ENCODE data around the gene GATA3.

The GATA3 gene

GRCh38 chr10:8084799-8085198, 30.3 kb downstream of the GATA3 start:
- no peak for DNase-seq (ENCODE audit: low read depth)
- H3K4me3 ChIP-seq (ENCODE audit: low read depth, low read length), result no peak overlapping the region
- TF ChIP-seq, protein P1, sequence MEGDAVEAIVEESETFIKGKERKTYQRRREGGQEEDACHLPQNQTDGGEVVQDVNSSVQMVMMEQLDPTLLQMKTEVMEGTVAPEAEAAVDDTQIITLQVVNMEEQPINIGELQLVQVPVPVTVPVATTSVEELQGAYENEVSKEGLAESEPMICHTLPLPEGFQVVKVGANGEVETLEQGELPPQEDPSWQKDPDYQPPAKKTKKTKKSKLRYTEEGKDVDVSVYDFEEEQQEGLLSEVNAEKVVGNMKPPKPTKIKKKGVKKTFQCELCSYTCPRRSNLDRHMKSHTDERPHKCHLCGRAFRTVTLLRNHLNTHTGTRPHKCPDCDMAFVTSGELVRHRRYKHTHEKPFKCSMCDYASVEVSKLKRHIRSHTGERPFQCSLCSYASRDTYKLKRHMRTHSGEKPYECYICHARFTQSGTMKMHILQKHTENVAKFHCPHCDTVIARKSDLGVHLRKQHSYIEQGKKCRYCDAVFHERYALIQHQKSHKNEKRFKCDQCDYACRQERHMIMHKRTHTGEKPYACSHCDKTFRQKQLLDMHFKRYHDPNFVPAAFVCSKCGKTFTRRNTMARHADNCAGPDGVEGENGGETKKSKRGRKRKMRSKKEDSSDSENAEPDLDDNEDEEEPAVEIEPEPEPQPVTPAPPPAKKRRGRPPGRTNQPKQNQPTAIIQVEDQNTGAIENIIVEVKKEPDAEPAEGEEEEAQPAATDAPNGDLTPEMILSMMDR (IDR thresholded peaks at IDR 0.05; ENCODE audit: low read depth, low read length, missing control alignments), result no peak

DNA sequence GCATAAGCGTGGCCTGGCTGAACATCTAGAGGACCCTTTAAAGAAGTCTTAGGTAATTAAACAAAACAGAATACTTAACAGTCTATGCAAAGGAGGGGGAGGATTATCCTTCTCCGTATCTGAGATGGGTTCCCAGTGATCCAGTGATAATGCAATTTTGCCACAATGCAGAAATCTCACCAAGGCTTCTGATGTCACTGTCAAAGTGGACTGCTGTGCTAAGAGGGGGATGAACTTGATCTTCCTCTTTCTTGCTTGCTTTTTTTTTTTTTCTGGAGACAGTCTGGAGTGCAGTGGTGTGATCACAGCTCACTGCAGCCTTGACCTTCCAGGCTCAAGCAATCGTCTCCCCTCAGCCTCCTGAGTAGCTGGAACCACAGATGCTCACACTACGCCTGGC, 30.8 kb downstream of the GATA3 start:
- H3K4me3 ChIP-seq (ENCODE audit: low read depth, low read length), result no peak overlapping the region
- no peak for DNase-seq (ENCODE audit: low read depth)
- TF ChIP-seq, protein P1 (IDR thresholded peaks at IDR 0.05; ENCODE audit: low read depth, low read length, missing control alignments), result no peak

GRCh38 chr10:8086315-8086714, 31.8 kb downstream of the GATA3 start:
- TF ChIP-seq, protein P1 (IDR thresholded peaks at IDR 0.05; ENCODE audit: low read depth, low read length, missing control alignments), result no peak
- no peak for DNase-seq (ENCODE audit: low read depth)
- no peak overlapping the region for H3K4me3 ChIP-seq (ENCODE audit: low read depth, low read length)

DNA sequence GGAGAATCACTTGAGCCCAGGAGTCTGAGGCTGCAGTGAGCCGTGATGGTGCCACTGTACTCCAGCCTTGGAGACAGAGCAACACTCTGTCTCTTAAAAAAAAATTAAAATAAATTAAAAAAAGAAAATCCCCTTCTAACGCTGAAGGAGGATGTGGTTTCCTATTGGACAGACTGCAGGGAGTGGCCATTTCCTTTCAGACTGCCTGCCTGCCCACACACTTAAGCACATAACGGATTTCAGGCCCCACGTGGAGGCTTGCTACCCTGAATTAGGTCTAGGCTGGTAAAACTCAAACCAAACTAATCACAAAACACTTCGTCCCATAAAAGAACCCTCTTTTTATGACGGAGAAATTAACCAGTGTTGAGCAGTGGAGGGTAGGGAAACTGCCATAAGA, 34.0 kb downstream of the GATA3 start:
- TF ChIP-seq, protein P1 (IDR thresholded peaks at IDR 0.05; ENCODE audit: low read depth, low read length, missing control alignments), result no peak
- no peak overlapping the region for H3K4me3 ChIP-seq (ENCODE audit: low read depth, low read length)
- no peak for DNase-seq (ENCODE audit: low read depth)

DNA sequence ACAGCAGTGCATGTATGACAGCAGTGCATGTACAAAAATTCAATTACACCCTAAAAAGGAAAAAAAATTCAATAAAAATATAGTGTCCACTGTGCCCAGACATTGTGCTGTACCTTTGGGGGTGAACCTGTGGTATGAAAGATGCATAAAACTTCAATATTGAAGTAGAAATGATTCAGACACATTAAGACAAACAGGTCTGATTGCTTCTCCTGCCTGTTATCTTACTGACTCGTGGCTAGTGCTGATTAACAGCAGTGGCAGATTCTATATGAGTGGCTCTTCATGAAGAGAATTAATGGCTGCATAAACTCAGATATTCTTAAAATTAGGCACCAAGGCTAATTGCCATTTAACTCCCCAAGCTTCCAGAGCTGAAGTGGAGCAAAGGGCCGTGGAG, 37.9 kb downstream of the GATA3 start:
- H3K4me3 ChIP-seq (ENCODE audit: low read depth, low read length), result no peak overlapping the region
- TF ChIP-seq, protein P1 (IDR thresholded peaks at IDR 0.05; ENCODE audit: low read depth, low read length, missing control alignments), result no peak
- no peak for DNase-seq (ENCODE audit: low read depth)

DNA sequence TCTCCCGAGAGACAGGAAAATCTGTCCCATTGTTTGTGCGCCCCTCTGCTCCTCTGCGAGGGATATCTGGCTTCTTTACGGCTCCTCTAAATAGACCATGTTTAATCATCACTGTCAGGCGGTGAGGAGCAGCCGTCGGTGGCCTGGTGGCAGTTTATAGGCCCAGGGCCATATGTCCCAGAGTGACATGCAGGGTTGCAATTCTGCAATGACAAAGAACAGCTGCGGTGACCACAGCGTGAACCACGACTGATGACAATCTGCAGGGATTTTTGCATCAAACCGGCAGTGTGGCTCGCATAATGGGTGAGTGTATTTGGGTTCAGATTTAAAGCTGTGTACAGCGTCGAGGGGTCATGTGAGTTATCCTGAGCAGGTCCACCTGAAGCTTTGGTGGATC, 41.5 kb downstream of the GATA3 start:
- TF ChIP-seq, protein P1 (IDR thresholded peaks at IDR 0.05; ENCODE audit: low read depth, low read length, missing control alignments), result no peak
- DNase-seq (ENCODE audit: low read depth), result no peak
- H3K4me3 ChIP-seq (ENCODE audit: low read depth, low read length), result no peak overlapping the region

DNA sequence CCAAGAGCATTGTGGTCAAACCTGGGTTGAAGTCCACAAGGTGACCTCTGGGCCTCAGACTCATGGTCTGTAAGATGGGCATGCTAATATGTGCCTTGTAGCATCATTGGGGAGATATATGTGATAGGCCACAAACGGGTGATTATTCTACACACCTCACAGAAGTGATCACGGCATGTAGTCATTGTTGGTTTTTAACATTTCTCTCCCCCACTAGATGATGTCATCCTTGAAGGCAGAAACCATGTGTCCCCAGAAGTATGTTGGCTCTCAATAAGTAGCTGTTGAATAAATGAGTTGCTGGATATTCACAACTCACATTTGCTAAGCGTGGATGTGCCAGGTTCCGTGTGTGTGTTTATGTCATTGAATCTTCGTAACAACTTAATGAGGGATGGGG, 42.4 kb downstream of the GATA3 start:
- TF ChIP-seq, protein P1 (IDR thresholded peaks at IDR 0.05; ENCODE audit: low read depth, low read length, missing control alignments), result no peak

More for the DNA sequence above, 42.4 kb downstream of the GATA3 start:
- no peak overlapping the region for H3K4me3 ChIP-seq (ENCODE audit: low read depth, low read length)
- no peak for DNase-seq (ENCODE audit: low read depth)
